ENCODE results near the gene MTIF2.

DNA sequence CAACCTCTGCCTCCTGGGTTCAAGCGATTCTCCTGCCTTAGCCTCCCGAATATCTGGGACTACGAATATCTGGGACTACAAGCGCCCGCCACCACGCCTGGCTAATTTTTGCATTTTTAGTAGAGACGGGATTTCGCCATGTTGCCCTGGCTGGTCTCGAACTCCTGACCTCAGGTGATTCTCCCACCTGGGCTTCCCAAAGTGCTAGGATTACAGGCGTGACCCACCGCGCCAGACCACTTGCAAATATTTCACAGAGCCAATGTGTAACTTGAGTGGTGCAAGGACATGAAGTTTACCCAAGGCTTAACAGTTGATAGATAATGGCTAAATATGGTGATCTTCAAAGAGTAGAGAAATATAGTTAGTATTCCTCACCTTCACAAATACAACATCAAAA, 14.1 kb upstream of the MTIF2 start:
- no peak for TF ChIP-seq EZH2 (IDR thresholded peaks at IDR 0.05; ENCODE audit: insufficient read depth, poor library complexity, severe bottlenecking)
- no peak for TF ChIP-seq EZH2phosphoT487 (IDR thresholded peaks at IDR 0.05; ENCODE audit: insufficient read depth, low read depth)
